H1 (cell line): ENCODE data around the gene SIKE1. TPM values are rescaled to one million over a fixed set of nuclear protein-coding genes. Genes with fewer than 3 reads are reported as not detected.
"Not testable (repeated sequence)": the region's sequence is repeated elsewhere in the genome, so short reads cannot be mapped to it uniquely, and the experiment has no call there.

Source experiments
- CTCF ChIA-PET: fragments of 300-600 bp; sonication (Branson Sonifier 250); formaldehyde crosslinking; loops from one replicate; lab custom pipeline; 2021; ENCODE audit not compliant: partially characterized antibody; lab: Charles Lee
- POLR2A ChIA-PET: fragments of 300-600 bp; sonication (Branson Sonifier 250); formaldehyde crosslinking; loops from one replicate; lab custom pipeline; 2021; ENCODE audit warnings: inconsistent platforms; ENCODE audit not compliant: partially characterized antibody; lab: Charles Lee
- DNase-seq, 2 experiments: peaks; one replicate each; pipeline versions ENCODE4 v3.0.0 to v3.0.0-alpha.2; 2010 to 2022; ENCODE audit warnings: low spot score in 2 of 2, low read depth in 1 of 2, mixed read lengths in 1 of 2
- FAIRE-seq: peaks from 2 replicates; lab custom pipeline; 2011; peaks lifted over from hg19 to GRCh38; lab: Jason Lieb, UNC
- H2AFZ ChIP-seq: 2 replicates; pipeline ENCODE4 v1.8.1; 2012; ENCODE audit warnings: low read length, inconsistent platforms
- H2AK5ac ChIP-seq: 2 replicates; pipeline ENCODE4 v1.6.1; 2013; ENCODE audit warnings: low read depth, low read length
- H2BK120ac ChIP-seq: replicated peaks from 2 replicates; pipeline ENCODE3; 2013; ENCODE audit warnings: low read depth, low read length, inconsistent platforms
- H2BK12ac ChIP-seq: 2 replicates; pipeline ENCODE4 v1.6.1; 2013; ENCODE audit warnings: low read depth, low read length
- H2BK15ac ChIP-seq: 2 replicates; pipeline ENCODE4 v1.6.1; 2013; ENCODE audit warnings: low read length
- H2BK20ac ChIP-seq: 2 replicates; pipeline ENCODE4 v1.6.1; 2013; ENCODE audit warnings: low read length
- H2BK5ac ChIP-seq: 2 replicates; pipeline ENCODE4 v1.6.1; 2013; ENCODE audit warnings: low read depth, low read length
- H3K14ac ChIP-seq: 2 replicates; pipeline ENCODE4 v1.6.1; 2013; ENCODE audit warnings: inconsistent platforms; ENCODE audit not compliant: insufficient read length
- H3K18ac ChIP-seq: 2 replicates; pipeline ENCODE4 v1.6.1; 2013; ENCODE audit warnings: low read length; ENCODE audit errors: extremely low read depth
- H3K23ac ChIP-seq: 2 replicates; pipeline ENCODE4 v1.6.1; 2013; ENCODE audit warnings: inconsistent platforms; ENCODE audit not compliant: insufficient read length
- H3K23me2 ChIP-seq: 2 replicates; pipeline ENCODE4 v1.6.1; 2013; ENCODE audit warnings: low read depth, low read length
- H3K27ac ChIP-seq: 2 replicates; pipeline ENCODE4 v1.6.1; 2011; ENCODE audit warnings: low read depth, low read length, inconsistent platforms
- H3K27me3 ChIP-seq, 4 experiments: replicated peaks in 1 of 4; 1 replicate in 1 of 4; 2 replicates in 3 of 4; pipeline versions ENCODE4 v1.6.1 to v1.8.1; 2011 to 2013; ENCODE audit warnings: low read length in 3 of 4, mild to moderate bottlenecking in 3 of 4, inconsistent platforms in 2 of 4, mixed read lengths in 2 of 4, moderate library complexity in 1 of 4; ENCODE audit not compliant: control insufficient read depth in 3 of 4, insufficient read depth in 3 of 4; ENCODE audit errors: extremely low read depth in 1 of 4
- H3K36me3 ChIP-seq, 4 experiments: 2 replicates each; pipeline versions ENCODE4 v1.6.1 to v1.8.1; 2011 to 2013; ENCODE audit warnings: mild to moderate bottlenecking in 4 of 4, low read length in 3 of 4, moderate library complexity in 2 of 4, control low read depth in 1 of 4, inconsistent platforms in 1 of 4; ENCODE audit not compliant: insufficient read depth in 4 of 4, control insufficient read depth in 2 of 4
- H3K4ac ChIP-seq: replicated peaks from 2 replicates; pipeline ENCODE3; 2013; ENCODE audit warnings: low read length, low read depth, mixed read lengths, inconsistent platforms; ENCODE audit not compliant: insufficient read length
- H3K4me1 ChIP-seq, 4 experiments: replicated peaks in 1 of 4; 1 replicate in 1 of 4; 2 replicates in 3 of 4; pipeline versions ENCODE4 v1.6.1 to v1.8.1; 2011 to 2013; ENCODE audit warnings: low read length in 3 of 4, inconsistent platforms in 2 of 4, mixed read lengths in 1 of 4; ENCODE audit not compliant: insufficient read depth in 4 of 4, control insufficient read depth in 3 of 4
- H3K4me2 ChIP-seq, 2 experiments: 2 replicates each; pipeline versions ENCODE4 v1.6.1 to v1.8.1; 2011 to 2013; ENCODE audit warnings: low read depth in 2 of 2, low read length in 2 of 2, control low read depth in 1 of 2, inconsistent platforms in 1 of 2, mild to moderate bottlenecking in 1 of 2; ENCODE audit not compliant: insufficient read depth in 1 of 2
- H3K4me3 ChIP-seq, 4 experiments: fragments of 200-600, 300-600 bp in 1 of 4; sonication (generic), shearing (Covaris generic), sonication (Bioruptor Twin) in 1 of 4; 2 replicates each; pipeline versions ENCODE4 v1.5.1 to v1.8.1; 2011 to 2016; ENCODE audit warnings: low read length in 4 of 4, low read depth in 3 of 4, control low read depth in 2 of 4, inconsistent platforms in 2 of 4, mild to moderate bottlenecking in 2 of 4, mixed read lengths in 1 of 4, moderate library complexity in 1 of 4; ENCODE audit not compliant: insufficient read depth in 2 of 4; ENCODE audit errors: extremely low read depth in 1 of 4
- H3K56ac ChIP-seq: replicated peaks from 2 replicates; pipeline ENCODE3; 2013; ENCODE audit warnings: low read depth, mild to moderate bottlenecking, mixed read lengths, low read length, inconsistent platforms; ENCODE audit not compliant: insufficient read length
- H3K79me1 ChIP-seq: 2 replicates; pipeline ENCODE4 v1.6.1; 2013; ENCODE audit warnings: low read depth, low read length, control low read depth
- H3K79me2 ChIP-seq, 2 experiments: 2 replicates each; pipeline versions ENCODE4 v1.6.1 to v1.8.1; 2012 to 2013; ENCODE audit warnings: low read length in 2 of 2, mild to moderate bottlenecking in 2 of 2, inconsistent platforms in 1 of 2; ENCODE audit not compliant: insufficient read depth in 2 of 2, control insufficient read depth in 1 of 2
- H3K9ac ChIP-seq, 4 experiments: replicated peaks in 1 of 4; 1 replicate in 1 of 4; 2 replicates in 3 of 4; pipeline versions ENCODE4 v1.6.1 to v1.8.1; 2011 to 2013; ENCODE audit warnings: low read depth in 3 of 4, low read length in 3 of 4, control low read depth in 2 of 4, mild to moderate bottlenecking in 2 of 4, moderate library complexity in 2 of 4, inconsistent platforms in 1 of 4; ENCODE audit errors: extremely low read depth in 1 of 4
- H3K9me3 ChIP-seq, 2 experiments: 2 replicates each; pipeline versions ENCODE4 v1.6.1 to v1.8.1; 2012 to 2013; ENCODE audit warnings: mild to moderate bottlenecking in 2 of 2, moderate library complexity in 2 of 2, control low read depth in 1 of 2, inconsistent platforms in 1 of 2, low read depth in 1 of 2, low read length in 1 of 2, mixed read lengths in 1 of 2; ENCODE audit not compliant: insufficient read depth in 2 of 2
- H4K20me1 ChIP-seq, 2 experiments: replicated peaks in 1 of 2; 2 replicates each; pipeline versions ENCODE3 to v1.8.1; 2011 to 2013; ENCODE audit warnings: inconsistent platforms in 2 of 2, low read length in 2 of 2, mild to moderate bottlenecking in 1 of 2; ENCODE audit not compliant: insufficient read depth in 2 of 2, control insufficient read depth in 1 of 2
- H4K5ac ChIP-seq: 2 replicates; pipeline ENCODE4 v1.6.1; 2013; ENCODE audit warnings: low read length, low read depth, mixed read lengths, inconsistent platforms; ENCODE audit not compliant: insufficient read length
- H4K8ac ChIP-seq: 2 replicates; pipeline ENCODE4 v1.8.0; 2013; ENCODE audit warnings: mild to moderate bottlenecking, moderate library complexity, low read length, inconsistent platforms; ENCODE audit not compliant: insufficient read depth; ENCODE audit errors: extremely low read depth
- H4K91ac ChIP-seq: replicated peaks from 2 replicates; pipeline ENCODE3; 2013; ENCODE audit warnings: low read length, mixed read lengths, inconsistent platforms; ENCODE audit not compliant: insufficient read length
- WGBS, 2 experiments: shearing (Covaris generic) in 1 of 2; methylation state at CpG; one replicate each; pipeline versions ENCODE4 v1.1.6 to v1.1.7; 2013 to 2015; ENCODE audit warnings: low lambda C conversion rate in 2 of 2, mixed read lengths in 2 of 2, inconsistent platforms in 1 of 2, low coverage in 1 of 2, missing lambda C conversion rate in 1 of 2; ENCODE audit not compliant: insufficient replicate concordance in 2 of 2, insufficient coverage in 1 of 2, insufficient read length in 1 of 2; ENCODE audit errors: extremely low coverage in 1 of 2, missing lambda C conversion rate in 1 of 2; 5-methylcytosine and 5-hydroxymethylcytosine counted together
- polyA plus RNA-seq, 7 experiments: library from polyadenylated mRNA; depleted of rRNA in 3 of 7; stranded (reverse) in 5 of 7; unstranded in 2 of 7; fragments of >200 nt in 5 of 7; fragments of 200-250 nt in 2 of 7; gene quantifications; 1 replicate in 5 of 7; 2 replicates in 1 of 7; 4 replicates in 1 of 7; pipeline versions ENCODE4 v1.2.1 to v1.2.3, GENCODE V29; 2011 to 2013; ENCODE audit warnings: missing spikeins in 2 of 7, mixed read lengths in 2 of 7
- total RNA-seq: library from RNA; stranded (reverse); fragmentation: NEBNext Ultra II Directional; extraction: Animal tissue kit (Norgen Biotek cat#: 25700); gene quantifications from 2 replicates; pipeline ENCODE4 v1.2.1, GENCODE V29; 2021

SIKE1 gene
- total and polyA plus RNA-seq, 2 of the 8 experiments (the other 6 are each of a cell fraction or from before 2014, with no cell fraction given) = 20.5 to 79.9 TPM

- H3K9me3 ChIP-seq = peaks cover 0 to 10% of the 10 kb centered on the region in 2 experiments; a peak in 1 of 4 replicates
- POLR2A ChIA-PET, H4K20me1 ChIP-seq, DNase-seq, H3K4me1 ChIP-seq, H2BK20ac ChIP-seq, FAIRE-seq, H3K27ac ChIP-seq, H3K79me1 ChIP-seq, H3K79me2 ChIP-seq, H3K4ac ChIP-seq, H2AFZ ChIP-seq, H3K18ac ChIP-seq, H2AK5ac ChIP-seq, H2BK5ac ChIP-seq, H3K23ac ChIP-seq, H3K4me3 ChIP-seq, H3K4me2 ChIP-seq, H2BK12ac ChIP-seq, H3K14ac ChIP-seq, H3K56ac ChIP-seq, H4K8ac ChIP-seq, H3K9ac ChIP-seq, H4K91ac ChIP-seq, H2BK120ac ChIP-seq, H4K5ac ChIP-seq, H3K36me3 ChIP-seq, H3K27me3 ChIP-seq, H3K23me2 ChIP-seq, CTCF ChIA-PET, H2BK15ac ChIP-seq: not testable (repeated sequence)
- 86% methylated on average over 7 of the region's 33 CpGs; no CpG with 5 or more reads in 1 of the 2 experiments for WGBS, 2 experiments
Measured at GRCh38 chr1:114804449-114804848, 24.0 kb upstream of the SIKE1 start.
